Neural cell (in vitro differentiated cells): ENCODE data around the gene MAT2B. TPM values are rescaled to one million over a fixed set of nuclear protein-coding genes. Genes with fewer than 3 reads are reported as not detected.

ENCODE experiments used
- H2AFZ ChIP-seq: fragments of 200-600, 300-800 bp; sonication (generic), shearing (Covaris generic); 2 replicates; pipeline ENCODE4 v1.6.0; 2014; ENCODE audit warnings: low read depth, mild to moderate bottlenecking, antibody characterized with exemption, low read length, moderate library complexity
- H3F3A ChIP-seq: fragments of 200-600 bp; shearing (Covaris generic); 2 replicates; pipeline ENCODE4 v1.6.1; 2016; ENCODE audit warnings: mild to moderate bottlenecking, moderate library complexity, mixed read lengths, antibody characterized with exemption, low read length; ENCODE audit not compliant: insufficient read depth, poor library complexity, severe bottlenecking
- H3K27ac ChIP-seq: fragments of 200-600, 300-800 bp; sonication (generic), shearing (Covaris generic); 2 replicates; pipeline ENCODE4 v1.5.1; 2014; ENCODE audit warnings: mild to moderate bottlenecking, low read length, moderate library complexity
- H3K27me3 ChIP-seq: fragments of 300-800, 200-600 bp; sonication (generic), shearing (Covaris generic); 2 replicates; pipeline ENCODE4 v1.6.0; 2014; ENCODE audit warnings: mild to moderate bottlenecking, low read depth, low read length, moderate library complexity; ENCODE audit not compliant: insufficient read depth
- H3K36me3 ChIP-seq: fragments of 300-800, 200-600 bp; sonication (generic), shearing (Covaris generic); 2 replicates; pipeline ENCODE4 v1.5.1; 2014; ENCODE audit warnings: mild to moderate bottlenecking, antibody characterized with exemption, low read length, moderate library complexity; ENCODE audit not compliant: insufficient read depth
- H3K4me2 ChIP-seq: fragments of 300-800, 200-600 bp; sonication (generic), shearing (Covaris generic); 2 replicates; pipeline ENCODE4 v1.6.0; 2014; ENCODE audit warnings: mild to moderate bottlenecking, low read length
- H3K4me3 ChIP-seq: fragments of 300-800, 200-600 bp; sonication (generic), shearing (Covaris generic); 2 replicates; pipeline ENCODE4 v1.5.1; 2014; ENCODE audit warnings: mild to moderate bottlenecking, low read length, moderate library complexity
- H3K79me2 ChIP-seq: fragments of 200-600 bp; shearing (Covaris generic); replicated peaks from 2 replicates; pipeline ENCODE4 v1.6.0; 2014; ENCODE audit warnings: mild to moderate bottlenecking, low read length, moderate library complexity; ENCODE audit not compliant: insufficient read depth
- H3K9ac ChIP-seq: fragments of 300-800, 200-600 bp; sonication (generic), shearing (Covaris generic); 2 replicates; pipeline ENCODE4 v1.6.1; 2016; ENCODE audit warnings: mild to moderate bottlenecking, low read length, mixed read lengths
- H3K9me2 ChIP-seq: fragments of 200-600 bp; shearing (Covaris generic); 2 replicates; pipeline ENCODE4 v1.6.1; 2016; ENCODE audit warnings: mild to moderate bottlenecking, low read length, mixed read lengths; ENCODE audit not compliant: insufficient read depth
- H3K9me3 ChIP-seq: fragments of 200-600, 300-800 bp; sonication (generic), shearing (Covaris generic); 2 replicates; pipeline ENCODE4 v1.6.1; 2016; ENCODE audit warnings: mild to moderate bottlenecking, mixed run types, low read length, moderate library complexity, mixed read lengths
- H4K20me1 ChIP-seq: fragments of 200-600 bp; shearing (Covaris generic); 2 replicates; pipeline ENCODE4 v1.6.1; 2016; ENCODE audit warnings: mild to moderate bottlenecking, mixed run types; ENCODE audit not compliant: insufficient read depth
- EP300 ChIP-seq: fragments of 450-650 bp; conservative IDR thresholded peaks from 2 replicates; pipeline ENCODE4 v1.6.1; 2014; ENCODE audit warnings: antibody characterized with exemption, mild to moderate bottlenecking, moderate library complexity; ENCODE audit not compliant: poor library complexity, severe bottlenecking
- EZH2 ChIP-seq: fragments of 200-600, 300-800 bp; shearing (Covaris generic), sonication (generic); IDR thresholded peaks from 2 replicates; pipeline ENCODE4 v1.6.1; 2014; ENCODE audit warnings: antibody characterized with exemption, low read length, borderline replicate concordance, mild to moderate bottlenecking; ENCODE audit not compliant: insufficient read depth, poor library complexity, severe bottlenecking
- MXI1 ChIP-seq: fragments of 450-650 bp; conservative IDR thresholded peaks from 2 replicates; pipeline ENCODE4 v1.6.1; 2014; ENCODE audit warnings: antibody characterized with exemption, mild to moderate bottlenecking; ENCODE audit not compliant: poor library complexity, severe bottlenecking
- POLR2AphosphoS5 ChIP-seq: IDR thresholded peaks from 2 replicates; pipeline ENCODE4 v1.6.1; 2012
- RAD21 ChIP-seq: fragments of 450-650 bp; conservative IDR thresholded peaks from 2 replicates; pipeline ENCODE4 v1.6.1; 2014; ENCODE audit warnings: antibody characterized with exemption, mild to moderate bottlenecking, moderate library complexity
- SMC3 ChIP-seq: fragments of 450-650 bp; conservative IDR thresholded peaks from 2 replicates; pipeline ENCODE4 v1.6.1; 2014; ENCODE audit warnings: antibody characterized with exemption, mild to moderate bottlenecking, moderate library complexity; ENCODE audit not compliant: poor library complexity
- TAF1 ChIP-seq: IDR thresholded peaks from 2 replicates; pipeline ENCODE4 v1.6.1; 2012; ENCODE audit warnings: low read depth
- polyA plus RNA-seq: library from polyadenylated mRNA; depleted of rRNA; stranded (reverse); fragments of >200 nt; gene quantifications from 2 replicates; pipeline ENCODE4 v1.2.3, GENCODE V29; 2014
- TF ChIP-seq, protein P1 (sequence below): fragments of 450-650 bp; IDR thresholded peaks from 2 replicates; pipeline ENCODE4 v1.5.1; 2014; ENCODE audit warnings: antibody characterized with exemption, mild to moderate bottlenecking, moderate library complexity; ENCODE audit not compliant: poor library complexity, severe bottlenecking
- TF ChIP-seq, protein P2 (sequence below): IDR thresholded peaks from 2 replicates; pipeline ENCODE4 v1.6.1; 2012; ENCODE audit warnings: borderline replicate concordance

The MAT2B gene
- polyA plus RNA-seq, 1 donor from 2014 or later, result 31.8 TPM

DNA sequence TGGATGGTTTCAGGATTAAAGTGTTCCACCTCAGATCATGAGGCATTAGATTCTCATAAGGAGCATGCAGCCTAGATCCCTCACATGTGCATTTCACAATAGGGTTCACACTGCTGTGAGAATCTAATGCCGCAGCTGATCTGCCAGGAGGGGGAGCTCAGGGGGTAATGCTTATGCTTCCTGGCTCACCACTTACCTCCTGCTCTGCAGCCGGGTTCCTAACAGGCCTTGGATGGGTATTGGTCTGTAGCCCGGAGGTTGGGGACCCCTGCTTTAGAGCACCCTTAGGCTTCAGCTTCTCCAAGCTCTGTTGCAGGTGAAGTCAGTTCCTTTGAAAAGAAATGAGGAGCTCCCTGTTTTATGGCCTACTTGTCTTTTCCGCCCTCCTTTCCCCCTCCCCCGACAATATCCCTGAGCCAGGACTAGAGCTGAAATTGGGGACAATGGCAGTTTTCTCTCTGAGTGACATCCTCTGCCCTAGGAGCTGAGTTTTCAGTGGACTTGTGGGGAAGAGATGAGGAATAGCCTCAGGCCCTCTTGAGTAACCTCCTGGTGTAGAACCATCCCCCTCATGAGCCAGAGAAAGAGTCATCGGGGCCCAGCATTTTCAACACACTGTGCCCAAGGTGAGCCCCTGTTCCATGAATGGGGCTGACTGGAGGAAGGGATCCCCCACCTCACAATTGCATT lies 16.2 kb upstream of the MAT2B start:
- Histone ChIP-seq H3K9me2 (no peaks in the 10 kb centered on the region), H3K27me3 (no peaks in the 10 kb centered on the region), H3K9ac (no peak overlapping the region), H3K4me2 (no peak overlapping the region), H3K9me3 (no peaks in the 10 kb centered on the region), H3F3A (no peaks in the 10 kb centered on the region), H3K79me2 (no peaks in the 10 kb centered on the region), H2AFZ (no peak overlapping the region), H3K27ac (no peak overlapping the region), H4K20me1 (no peaks in the 10 kb centered on the region), H3K4me3 (no peak overlapping the region), H3K36me3 (no peaks in the 10 kb centered on the region)
- TF ChIP-seq, protein P1, sequence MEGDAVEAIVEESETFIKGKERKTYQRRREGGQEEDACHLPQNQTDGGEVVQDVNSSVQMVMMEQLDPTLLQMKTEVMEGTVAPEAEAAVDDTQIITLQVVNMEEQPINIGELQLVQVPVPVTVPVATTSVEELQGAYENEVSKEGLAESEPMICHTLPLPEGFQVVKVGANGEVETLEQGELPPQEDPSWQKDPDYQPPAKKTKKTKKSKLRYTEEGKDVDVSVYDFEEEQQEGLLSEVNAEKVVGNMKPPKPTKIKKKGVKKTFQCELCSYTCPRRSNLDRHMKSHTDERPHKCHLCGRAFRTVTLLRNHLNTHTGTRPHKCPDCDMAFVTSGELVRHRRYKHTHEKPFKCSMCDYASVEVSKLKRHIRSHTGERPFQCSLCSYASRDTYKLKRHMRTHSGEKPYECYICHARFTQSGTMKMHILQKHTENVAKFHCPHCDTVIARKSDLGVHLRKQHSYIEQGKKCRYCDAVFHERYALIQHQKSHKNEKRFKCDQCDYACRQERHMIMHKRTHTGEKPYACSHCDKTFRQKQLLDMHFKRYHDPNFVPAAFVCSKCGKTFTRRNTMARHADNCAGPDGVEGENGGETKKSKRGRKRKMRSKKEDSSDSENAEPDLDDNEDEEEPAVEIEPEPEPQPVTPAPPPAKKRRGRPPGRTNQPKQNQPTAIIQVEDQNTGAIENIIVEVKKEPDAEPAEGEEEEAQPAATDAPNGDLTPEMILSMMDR, result no peak

DNA sequence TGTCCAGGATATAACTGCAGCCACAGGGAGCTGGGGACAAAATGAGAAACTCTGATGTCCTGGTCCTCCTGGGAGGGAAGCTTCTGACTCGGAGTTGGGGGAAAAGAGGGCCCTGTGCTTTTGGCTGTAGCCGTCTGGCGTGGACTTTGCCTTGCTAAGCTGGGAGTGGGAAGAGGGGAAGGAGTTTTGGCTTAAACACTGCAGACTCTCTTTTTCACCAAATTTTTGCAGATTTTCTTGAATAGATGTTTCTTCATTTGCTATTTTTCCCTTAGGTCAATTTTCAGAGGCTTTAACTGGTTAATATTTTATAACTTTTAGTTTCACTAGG lies 15.7 kb upstream of the MAT2B start:
- no peak overlapping the region for H3K27ac ChIP-seq
- no peak for TF ChIP-seq MXI1
- TF ChIP-seq, protein P1, result no peak
- no peak for TF ChIP-seq EZH2
- no peak for TF ChIP-seq TAF1
- TF ChIP-seq EP300, result no peak
- TF ChIP-seq, protein P2, sequence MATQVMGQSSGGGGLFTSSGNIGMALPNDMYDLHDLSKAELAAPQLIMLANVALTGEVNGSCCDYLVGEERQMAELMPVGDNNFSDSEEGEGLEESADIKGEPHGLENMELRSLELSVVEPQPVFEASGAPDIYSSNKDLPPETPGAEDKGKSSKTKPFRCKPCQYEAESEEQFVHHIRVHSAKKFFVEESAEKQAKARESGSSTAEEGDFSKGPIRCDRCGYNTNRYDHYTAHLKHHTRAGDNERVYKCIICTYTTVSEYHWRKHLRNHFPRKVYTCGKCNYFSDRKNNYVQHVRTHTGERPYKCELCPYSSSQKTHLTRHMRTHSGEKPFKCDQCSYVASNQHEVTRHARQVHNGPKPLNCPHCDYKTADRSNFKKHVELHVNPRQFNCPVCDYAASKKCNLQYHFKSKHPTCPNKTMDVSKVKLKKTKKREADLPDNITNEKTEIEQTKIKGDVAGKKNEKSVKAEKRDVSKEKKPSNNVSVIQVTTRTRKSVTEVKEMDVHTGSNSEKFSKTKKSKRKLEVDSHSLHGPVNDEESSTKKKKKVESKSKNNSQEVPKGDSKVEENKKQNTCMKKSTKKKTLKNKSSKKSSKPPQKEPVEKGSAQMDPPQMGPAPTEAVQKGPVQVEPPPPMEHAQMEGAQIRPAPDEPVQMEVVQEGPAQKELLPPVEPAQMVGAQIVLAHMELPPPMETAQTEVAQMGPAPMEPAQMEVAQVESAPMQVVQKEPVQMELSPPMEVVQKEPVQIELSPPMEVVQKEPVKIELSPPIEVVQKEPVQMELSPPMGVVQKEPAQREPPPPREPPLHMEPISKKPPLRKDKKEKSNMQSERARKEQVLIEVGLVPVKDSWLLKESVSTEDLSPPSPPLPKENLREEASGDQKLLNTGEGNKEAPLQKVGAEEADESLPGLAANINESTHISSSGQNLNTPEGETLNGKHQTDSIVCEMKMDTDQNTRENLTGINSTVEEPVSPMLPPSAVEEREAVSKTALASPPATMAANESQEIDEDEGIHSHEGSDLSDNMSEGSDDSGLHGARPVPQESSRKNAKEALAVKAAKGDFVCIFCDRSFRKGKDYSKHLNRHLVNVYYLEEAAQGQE, result no peak
- no peak for TF ChIP-seq POLR2AphosphoS5
- no peak for TF ChIP-seq SMC3
- no peak for TF ChIP-seq RAD21

More for the DNA sequence above, 15.7 kb upstream of the MAT2B start:
- Histone ChIP-seq H3K79me2 (no peaks in the 10 kb centered on the region), H3K4me3 (no peak overlapping the region), H3F3A (no peaks in the 10 kb centered on the region), H3K9me2 (no peaks in the 10 kb centered on the region), H3K36me3 (no peaks in the 10 kb centered on the region), H3K4me2 (no peak overlapping the region), H3K9me3 (no peaks in the 10 kb centered on the region), H2AFZ (no peak overlapping the region), H3K9ac (no peak overlapping the region), H3K27me3 (no peaks in the 10 kb centered on the region), H4K20me1 (no peaks in the 10 kb centered on the region)
